GM12872 (cell line): Measurements from ENCODE around the gene LRP8.

ENCODE experiments used
- CTCF ChIP-seq: IDR thresholded peaks from 3 replicates; pipeline ENCODE4 v1.5.1; 2011; ENCODE audit warnings: low read depth, mild to moderate bottlenecking, low read length, moderate library complexity; ENCODE audit not compliant: insufficient read depth

The LRP8 gene

GRCh38 chr1:53266038-53266437, 61.8 kb downstream of the LRP8 start:
- peak; percentile 43; the same call in 2 of the 3 replicates for TF ChIP-seq CTCF

- no peak for TF ChIP-seq CTCF
These were observed 62.3 kb downstream of the LRP8 start for GRCh38 chr1:53265581-53265980.

GRCh38 chr1:53264048-53264447, 63.8 kb downstream of the LRP8 start:
- TF ChIP-seq CTCF: no peak

- TF ChIP-seq CTCF: no peak
These were observed 65.9 kb downstream of the LRP8 start for GRCh38 chr1:53262000-53262399.

GRCh38 chr1:53260631-53261247, 67.1 kb downstream of the LRP8 start:
- TF ChIP-seq CTCF: no peak

GRCh38 chr1:53259932-53260331, 67.9 kb downstream of the LRP8 start:
- TF ChIP-seq CTCF: no peak

- TF ChIP-seq CTCF: no peak
These were observed 69.7 kb downstream of the LRP8 start for GRCh38 chr1:53258216-53258615.
